Duodenal mucosa (tissue), 2 donors: Measurements from ENCODE around the gene GNAT1.

Experiments used
- H3K27ac ChIP-seq: one replicate; pipeline ENCODE4 v1.7.0; 2013; ENCODE audit warnings: low read depth, low read length
- H3K27me3 ChIP-seq, 2 donors: one replicate each; pipeline ENCODE4 v1.7.0; 2013; ENCODE audit warnings: low read length in 2 of 2, control low read depth in 1 of 2; ENCODE audit not compliant: insufficient read depth in 2 of 2, control insufficient read depth in 1 of 2
- H3K36me3 ChIP-seq, 2 donors: one replicate each; pipeline ENCODE4 v1.7.0; 2013; ENCODE audit warnings: low read length in 2 of 2, control low read depth in 1 of 2; ENCODE audit not compliant: insufficient read depth in 2 of 2, control insufficient read depth in 1 of 2
- H3K4me1 ChIP-seq, 2 donors: one replicate each; pipeline ENCODE4 v1.7.0; 2013; ENCODE audit warnings: low read length in 2 of 2, control low read depth in 1 of 2; ENCODE audit not compliant: insufficient read depth in 2 of 2, control insufficient read depth in 1 of 2
- H3K4me3 ChIP-seq, 2 donors: one replicate each; pipeline ENCODE4 v1.7.0; 2013; ENCODE audit warnings: low read length in 2 of 2, low read depth in 1 of 2
- H3K9ac ChIP-seq, 2 donors: one replicate each; pipeline ENCODE4 v1.7.0; 2013; ENCODE audit warnings: low read length in 2 of 2, low read depth in 1 of 2
- H3K9me3 ChIP-seq, 2 donors: one replicate each; pipeline ENCODE4 v1.7.0; 2013; ENCODE audit warnings: low read length in 2 of 2, control low read depth in 1 of 2; ENCODE audit not compliant: control insufficient read depth in 1 of 2

The GNAT1 gene

DNA sequence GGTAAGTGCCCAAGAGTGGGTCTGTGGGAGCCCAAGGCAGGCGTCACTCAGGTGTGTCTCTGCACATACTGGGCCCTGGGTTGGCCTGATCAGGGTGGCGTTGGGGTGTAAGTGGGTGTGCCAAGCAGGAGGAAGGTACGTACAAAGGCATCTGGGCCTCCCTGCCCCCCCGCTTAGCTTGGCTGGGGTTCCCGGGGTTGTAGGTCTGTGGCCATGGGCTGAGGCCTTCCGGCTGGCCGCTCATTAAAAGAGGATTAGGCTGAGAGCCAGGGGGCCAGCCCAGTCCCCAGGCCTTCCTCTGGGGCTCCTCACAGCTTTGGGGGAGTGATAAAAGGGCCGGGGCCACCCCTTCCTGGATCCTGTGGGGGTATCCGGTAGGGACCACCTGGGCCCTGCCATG is 23.0 kb upstream of the GNAT1 start:
- H3K4me1 ChIP-seq: peaks cover 95 to 96% of the 10 kb centered on the region in 2 donors
- H3K9me3 ChIP-seq: no peaks in the 10 kb centered on the region
- no peaks in the 10 kb centered on the region for H3K27me3 ChIP-seq
- H3K9ac ChIP-seq: peak overlapping the region in 1 of 2 donors; percentile 40
- H3K36me3 ChIP-seq: peaks cover 0 to 3% of the 10 kb centered on the region in 2 donors
- H3K27ac ChIP-seq: no peak overlapping the region
- no peak overlapping the region for H3K4me3 ChIP-seq

DNA sequence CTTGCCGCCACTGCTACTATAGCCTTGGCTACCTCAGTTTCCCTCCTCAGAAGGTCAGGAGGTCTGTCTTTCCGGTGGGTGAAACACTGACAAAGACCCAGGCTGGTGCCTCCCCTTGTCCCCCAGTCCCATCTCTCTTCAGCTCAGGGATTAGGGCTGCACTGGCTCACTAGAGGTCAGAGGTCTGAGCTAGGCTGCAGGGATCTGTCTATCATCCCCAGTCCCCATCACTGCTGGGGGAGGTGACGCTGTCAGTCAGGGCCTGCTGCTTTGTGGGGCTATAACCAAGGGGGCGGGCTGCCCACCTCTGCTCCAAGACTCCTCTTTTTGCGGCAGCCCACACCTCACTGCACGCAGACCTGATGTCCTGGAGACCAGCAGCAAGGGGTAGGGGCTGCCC is 22.6 kb upstream of the GNAT1 start:
- peaks cover 95 to 96% of the 10 kb centered on the region in 2 donors for H3K4me1 ChIP-seq
- no peak overlapping the region for H3K4me3 ChIP-seq
- no peaks in the 10 kb centered on the region for H3K27me3 ChIP-seq
- peaks cover 0 to 3% of the 10 kb centered on the region in 2 donors for H3K36me3 ChIP-seq
- H3K27ac ChIP-seq: peak overlapping the region; percentile 46
- H3K9me3 ChIP-seq: no peaks in the 10 kb centered on the region
- peak overlapping the region in 1 of 2 donors; percentile 40 for H3K9ac ChIP-seq

DNA sequence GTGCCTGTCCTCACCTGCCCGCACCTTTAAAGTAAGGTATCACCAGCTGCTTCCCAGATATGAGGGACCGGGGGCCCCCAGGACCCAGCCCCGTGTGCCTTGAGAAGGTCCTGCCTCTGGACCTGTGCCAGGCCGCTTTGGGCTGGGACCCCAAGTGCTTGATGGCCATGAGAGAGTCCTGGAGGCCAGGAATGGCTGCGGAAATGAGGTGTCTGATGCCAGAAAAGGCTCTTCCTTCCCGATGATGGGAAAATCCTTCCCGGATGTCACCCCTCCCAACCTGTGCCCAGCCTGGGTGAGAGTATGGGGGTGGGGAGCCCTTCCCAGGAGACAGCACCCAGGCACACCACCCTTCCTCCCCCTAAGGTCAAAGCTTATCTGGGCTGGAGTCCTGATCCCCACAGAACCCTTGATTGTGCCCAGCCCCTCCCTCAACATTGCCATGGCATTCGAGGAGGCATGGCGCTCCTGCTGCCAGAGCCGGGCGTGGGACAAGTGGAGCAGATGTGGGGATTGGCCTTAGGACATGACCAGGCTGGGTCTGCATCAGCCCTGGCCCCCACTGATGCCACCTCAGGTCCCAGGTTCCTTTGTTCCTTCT is 22.1 kb upstream of the GNAT1 start:
- Histone ChIP-seq H3K9me3 (no peaks in the 10 kb centered on the region), H3K4me1 (peaks cover 91 to 93% of the 10 kb centered on the region in 2 donors), H3K9ac (no peak overlapping the region), H3K4me3 (no peak overlapping the region), H3K27me3 (no peaks in the 10 kb centered on the region), H3K36me3 (peaks cover 0 to 8% of the 10 kb centered on the region in 2 donors), H3K27ac (peak overlapping the region; percentile 46)

DNA sequence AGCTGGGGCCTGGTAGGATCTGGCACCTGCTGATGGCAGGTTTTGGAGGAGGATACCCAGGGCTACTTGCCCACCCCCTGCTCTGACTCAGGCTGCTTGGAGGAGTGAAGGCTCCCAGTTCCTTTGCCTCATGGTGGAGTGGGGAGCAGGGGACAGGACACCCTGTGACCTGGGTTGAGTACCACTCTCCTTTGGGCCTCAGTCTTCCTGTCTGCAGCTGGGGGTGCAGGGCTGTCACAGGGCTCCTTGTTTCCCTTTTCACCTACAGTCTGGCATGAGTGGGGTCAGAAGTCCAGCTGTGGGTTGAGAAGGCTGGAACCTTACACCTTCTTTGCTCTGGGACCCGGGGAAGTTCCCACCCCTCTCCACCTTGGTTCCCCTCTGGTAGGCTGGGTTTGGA is 21.6 kb upstream of the GNAT1 start:
- Histone ChIP-seq H3K9ac (no peak overlapping the region), H3K9me3 (no peaks in the 10 kb centered on the region), H3K4me1 (peaks cover 86 to 88% of the 10 kb centered on the region in 2 donors), H3K36me3 (peaks cover 0 to 8% of the 10 kb centered on the region in 2 donors), H3K4me3 (no peak overlapping the region), H3K27ac (peak overlapping the region; percentile 46), H3K27me3 (no peaks in the 10 kb centered on the region)

DNA sequence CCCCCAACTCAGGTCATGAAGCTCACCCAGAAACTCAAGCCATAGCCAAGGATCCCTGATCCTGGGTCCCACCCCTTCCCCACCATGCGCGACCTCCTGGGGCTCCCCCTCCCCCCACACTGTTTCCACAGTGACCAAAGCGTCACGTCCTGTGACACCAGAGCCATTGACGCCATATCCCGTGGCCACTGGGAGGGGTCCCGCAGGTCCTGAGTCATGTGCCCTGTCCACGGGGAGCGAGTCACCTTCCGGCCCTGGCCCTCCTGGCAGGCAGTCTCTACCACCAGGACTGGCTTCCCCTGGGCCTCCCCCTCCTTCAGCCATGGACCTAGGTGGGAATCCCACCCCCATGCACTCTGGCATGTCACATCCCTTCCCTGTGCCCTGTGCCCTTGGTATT is 20.7 kb upstream of the GNAT1 start:
- peak overlapping the region; percentile 46 for H3K27ac ChIP-seq
- peaks cover 6 to 8% of the 10 kb centered on the region in 2 donors for H3K36me3 ChIP-seq
- H3K4me3 ChIP-seq: no peak overlapping the region
- no peaks in the 10 kb centered on the region for H3K27me3 ChIP-seq
- peaks cover 79 to 80% of the 10 kb centered on the region in 2 donors for H3K4me1 ChIP-seq
- H3K9ac ChIP-seq: peak overlapping the region in 1 of 2 donors; percentile 29
- H3K9me3 ChIP-seq: no peaks in the 10 kb centered on the region

DNA sequence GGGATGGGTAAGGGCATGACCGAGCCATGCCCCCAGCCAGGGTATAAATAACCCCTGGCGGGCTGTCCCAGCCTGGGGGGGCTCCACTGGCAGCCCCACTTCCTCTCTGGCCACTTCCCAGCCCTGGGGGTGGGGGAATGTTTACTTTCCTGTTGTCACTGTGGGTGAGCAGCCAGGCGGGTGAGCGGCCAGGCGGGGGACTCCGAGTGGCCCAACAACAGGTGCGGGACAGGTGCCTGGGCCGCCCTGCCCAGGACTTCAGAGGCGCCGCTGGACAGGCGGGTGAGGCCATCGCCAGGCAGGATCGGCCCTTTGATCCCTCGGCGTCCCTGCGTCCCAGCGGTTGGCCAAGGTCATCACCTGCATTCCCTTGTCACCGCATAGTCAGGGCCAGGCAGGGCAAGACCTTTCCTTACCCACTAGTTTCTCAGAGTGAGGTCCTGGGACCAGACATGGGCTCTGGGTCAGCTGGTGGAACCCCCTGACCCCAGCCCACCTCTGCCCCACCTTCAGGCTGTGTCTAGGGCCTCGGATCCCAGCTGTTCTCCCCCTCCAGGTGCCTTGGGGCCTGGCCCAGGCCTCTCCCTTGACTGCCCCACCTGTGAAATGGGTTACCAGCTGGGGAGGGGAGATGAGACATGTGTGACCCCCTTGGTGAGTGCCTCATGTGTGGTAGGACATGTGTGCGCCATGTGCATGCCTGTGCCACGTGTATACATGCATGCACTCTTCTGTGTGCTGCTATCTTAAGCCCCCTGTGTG is 19.7 kb upstream of the GNAT1 start:
- Histone ChIP-seq H3K9me3 (no peaks in the 10 kb centered on the region), H3K27ac (peak overlapping the region; percentile 39), H3K27me3 (no peaks in the 10 kb centered on the region), H3K9ac (peak overlapping the region in 1 of 2 donors; percentile 18), H3K4me3 (no peak overlapping the region), H3K4me1 (peaks cover 74 to 76% of the 10 kb centered on the region in 2 donors), H3K36me3 (peaks cover 8 to 9% of the 10 kb centered on the region in 2 donors)

DNA sequence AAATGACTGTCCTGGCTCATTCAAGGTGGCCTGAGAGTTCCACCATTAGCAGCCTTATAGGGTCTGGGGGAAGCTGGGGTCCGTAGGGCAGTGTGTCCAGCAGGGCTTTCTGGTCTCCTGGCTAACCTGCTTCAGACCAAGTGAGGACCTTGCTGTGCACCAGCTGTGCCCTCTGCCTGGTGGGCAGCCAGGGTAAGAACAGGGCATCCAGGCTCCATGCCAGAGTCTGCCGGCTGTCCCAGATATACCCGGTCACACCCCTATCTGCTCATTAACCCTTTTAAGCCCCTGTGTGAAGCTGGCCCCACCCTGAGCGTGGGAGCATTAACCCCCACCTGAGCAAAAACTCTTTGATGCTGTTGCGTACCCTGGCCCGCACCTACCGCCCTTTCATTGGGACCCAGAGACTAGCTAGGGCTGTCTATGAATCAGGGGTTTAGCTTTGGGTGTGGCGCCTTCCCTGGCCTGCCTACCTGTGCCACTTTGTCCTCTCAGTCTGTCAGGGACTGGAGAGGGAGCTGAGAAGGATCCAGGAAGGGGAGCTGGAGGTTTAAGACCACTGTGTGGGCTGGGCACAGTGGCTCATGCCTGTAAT is 18.7 kb upstream of the GNAT1 start:
- Histone ChIP-seq H3K4me1 (peaks cover 72 to 75% of the 10 kb centered on the region in 2 donors), H3K36me3 (peaks cover 8 to 9% of the 10 kb centered on the region in 2 donors), H3K27me3 (no peaks in the 10 kb centered on the region), H3K27ac (no peak overlapping the region), H3K4me3 (peak overlapping the region in 1 of 2 donors; percentile 21), H3K9me3 (no peaks in the 10 kb centered on the region), H3K9ac (no peak overlapping the region)

DNA sequence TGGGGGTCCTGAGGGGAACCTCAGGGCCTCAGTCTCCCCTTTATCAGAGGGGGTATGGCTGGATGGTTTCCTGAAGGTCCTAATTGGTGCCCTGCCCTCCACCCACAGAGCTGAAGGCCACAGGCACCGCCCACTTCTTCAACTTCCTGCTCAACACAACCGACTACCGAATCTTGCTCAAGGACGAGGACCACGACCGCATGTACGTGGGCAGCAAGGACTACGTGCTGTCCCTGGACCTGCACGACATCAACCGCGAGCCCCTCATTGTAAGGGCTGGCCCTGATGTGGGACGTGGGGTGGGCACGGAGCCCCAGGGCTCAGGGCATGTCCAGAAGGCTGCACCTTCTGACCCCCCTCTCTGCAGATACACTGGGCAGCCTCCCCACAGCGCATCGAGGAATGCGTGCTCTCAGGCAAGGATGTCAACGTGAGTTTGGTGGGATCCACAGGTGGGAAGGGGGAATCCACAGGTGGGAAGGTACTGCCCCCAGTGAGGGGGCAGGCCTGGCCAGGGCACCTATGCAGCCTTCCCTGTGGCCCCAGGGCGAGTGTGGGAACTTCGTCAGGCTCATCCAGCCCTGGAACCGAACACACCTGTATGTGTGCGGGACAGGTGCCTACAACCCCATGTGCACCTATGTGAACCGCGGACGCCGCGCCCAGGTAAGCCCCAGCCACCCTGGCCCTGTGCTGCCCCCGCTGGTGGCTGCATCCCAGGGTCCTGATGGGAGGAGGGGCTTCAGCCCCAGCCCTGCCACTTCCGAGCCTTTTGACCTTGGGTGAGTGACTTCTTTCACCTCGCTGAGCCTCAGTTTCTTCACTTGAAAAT is 17.5 kb upstream of the GNAT1 start:
- H3K27ac ChIP-seq: no peak overlapping the region
- no peaks in the 10 kb centered on the region for H3K27me3 ChIP-seq
- H3K4me3 ChIP-seq: no peak overlapping the region
- peaks cover 8 to 9% of the 10 kb centered on the region in 2 donors for H3K36me3 ChIP-seq
- no peaks in the 10 kb centered on the region for H3K9me3 ChIP-seq
- H3K9ac ChIP-seq: no peak overlapping the region
- peaks cover 60 to 63% of the 10 kb centered on the region in 2 donors for H3K4me1 ChIP-seq

DNA sequence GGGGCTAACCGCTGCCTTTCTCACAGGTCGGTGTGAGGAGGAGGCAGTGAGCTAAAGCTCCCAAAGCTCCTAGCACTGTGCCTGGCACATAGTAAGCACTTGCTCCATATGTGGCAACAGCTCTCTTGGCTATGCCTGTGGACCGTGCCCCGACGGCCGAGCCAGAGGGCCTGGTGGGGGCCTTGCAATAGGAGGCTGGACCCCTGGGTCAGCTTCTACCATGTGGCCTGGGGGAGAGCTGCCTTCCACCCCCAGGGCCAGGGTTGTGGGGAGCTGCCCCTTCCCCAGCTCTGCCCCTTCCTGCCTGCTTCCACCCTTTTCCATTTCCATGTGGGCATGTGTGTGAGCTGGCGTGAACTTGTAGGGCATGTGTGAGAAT is 16.9 kb upstream of the GNAT1 start:
- peaks cover 8 to 9% of the 10 kb centered on the region in 2 donors for H3K36me3 ChIP-seq
- H3K27me3 ChIP-seq: no peaks in the 10 kb centered on the region
- no peak overlapping the region for H3K9ac ChIP-seq
- no peak overlapping the region for H3K27ac ChIP-seq
- H3K4me1 ChIP-seq: peaks cover 54 to 62% of the 10 kb centered on the region in 2 donors
- no peaks in the 10 kb centered on the region for H3K9me3 ChIP-seq
- no peak overlapping the region for H3K4me3 ChIP-seq
